ENCODE results near the gene POLA2.
"Not testable (repeated sequence)": the region's sequence is repeated elsewhere in the genome, so short reads cannot be mapped to it uniquely, and the experiment has no call there.

The POLA2 gene

DNA sequence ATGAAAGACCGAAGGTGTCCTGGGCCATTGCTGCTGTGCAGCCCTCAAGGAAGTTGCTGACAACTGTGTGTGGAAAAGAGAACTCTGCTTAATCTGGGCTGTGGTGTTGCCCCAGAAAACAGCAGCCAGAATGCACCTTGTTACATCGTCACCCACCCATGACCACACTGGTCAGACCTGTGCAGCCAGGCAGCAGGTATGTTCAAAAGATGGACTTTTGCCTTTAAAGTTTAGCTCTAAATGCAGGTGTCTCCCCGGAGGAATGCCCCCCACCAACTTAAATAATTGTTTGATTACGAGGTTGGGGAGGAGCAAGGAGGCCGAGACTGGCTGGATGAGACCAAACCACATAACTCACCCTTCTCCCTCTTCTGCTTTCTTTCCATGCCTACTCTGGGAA is 15.3 kb upstream of the POLA2 start:
- Histone ChIP-seq H3K4me3 (ENCODE audit: low read depth, low read length) (no peak overlapping the region), H3K4me1 (ENCODE audit: control insufficient read depth, insufficient read depth, low read length) (peaks cover 9% of the 10 kb centered on the region), H3K27me3 (ENCODE audit: control insufficient read depth, insufficient read depth, low read length) (no peaks in the 10 kb centered on the region), H3K36me3 (ENCODE audit: control insufficient read depth, insufficient read depth, low read length) (no peaks in the 10 kb centered on the region), H3K9ac (ENCODE audit: low read depth, low read length) (no peak overlapping the region), H3K9me3 (ENCODE audit: control insufficient read depth, insufficient read depth, low read length) (no peaks in the 10 kb centered on the region)

- not testable (repeated sequence) for H3K36me3 ChIP-seq (ENCODE audit: control insufficient read depth, insufficient read depth, low read length); H3K4me1 ChIP-seq (ENCODE audit: control insufficient read depth, insufficient read depth, low read length); H3K9ac ChIP-seq (ENCODE audit: low read depth, low read length); H3K4me3 ChIP-seq (ENCODE audit: low read depth, low read length); H3K27me3 ChIP-seq (ENCODE audit: control insufficient read depth, insufficient read depth, low read length); H3K9me3 ChIP-seq (ENCODE audit: control insufficient read depth, insufficient read depth, low read length)
These were observed 13.5 kb upstream of the POLA2 start for GRCh38 chr11:65248184-65248710.

DNA sequence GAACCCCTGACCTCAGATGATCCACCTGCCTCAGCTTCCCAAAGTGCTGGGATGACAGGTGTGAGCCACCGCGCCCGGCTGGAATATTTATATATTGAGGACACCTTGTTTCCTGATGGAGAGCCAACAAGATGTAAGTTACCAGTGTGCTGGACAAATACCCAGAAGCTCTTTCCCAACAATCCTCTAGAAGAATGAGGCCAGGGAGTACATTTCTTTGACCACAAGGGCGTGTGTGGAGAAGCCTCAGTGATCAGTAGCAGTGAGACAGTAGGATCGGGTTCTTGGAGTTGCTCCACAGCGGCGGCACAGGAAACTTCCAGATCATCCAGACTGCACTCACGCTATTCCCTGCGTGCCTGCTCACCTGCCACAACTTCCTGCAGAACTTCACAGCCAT is 10.3 kb upstream of the POLA2 start:
- Histone ChIP-seq H3K9ac (ENCODE audit: low read depth, low read length) (no peak overlapping the region), H3K27me3 (ENCODE audit: control insufficient read depth, insufficient read depth, low read length) (no peaks in the 10 kb centered on the region), H3K9me3 (ENCODE audit: control insufficient read depth, insufficient read depth, low read length) (no peaks in the 10 kb centered on the region), H3K4me1 (ENCODE audit: control insufficient read depth, insufficient read depth, low read length) (no peaks in the 10 kb centered on the region), H3K4me3 (ENCODE audit: low read depth, low read length) (no peak overlapping the region), H3K36me3 (ENCODE audit: control insufficient read depth, insufficient read depth, low read length) (no peaks in the 10 kb centered on the region)

GRCh38 chr11:65254724-65255123 is 7.0 kb upstream of the POLA2 start:
- Histone ChIP-seq H3K27me3 (ENCODE audit: control insufficient read depth, insufficient read depth, low read length) (peaks cover 2% of the 10 kb centered on the region), H3K36me3 (ENCODE audit: control insufficient read depth, insufficient read depth, low read length) (no peaks in the 10 kb centered on the region), H3K4me3 (ENCODE audit: low read depth, low read length) (no peak overlapping the region), H3K9ac (ENCODE audit: low read depth, low read length) (no peak overlapping the region), H3K9me3 (ENCODE audit: control insufficient read depth, insufficient read depth, low read length) (no peaks in the 10 kb centered on the region), H3K4me1 (ENCODE audit: control insufficient read depth, insufficient read depth, low read length) (no peaks in the 10 kb centered on the region)

- H3K9me3 ChIP-seq (ENCODE audit: control insufficient read depth, insufficient read depth, low read length), result no peaks in the 10 kb centered on the region
- peaks cover 2% of the 10 kb centered on the region for H3K27me3 ChIP-seq (ENCODE audit: control insufficient read depth, insufficient read depth, low read length)
- H3K4me3 ChIP-seq (ENCODE audit: low read depth, low read length), result no peak overlapping the region
- no peaks in the 10 kb centered on the region for H3K36me3 ChIP-seq (ENCODE audit: control insufficient read depth, insufficient read depth, low read length)
- peaks cover 4% of the 10 kb centered on the region for H3K4me1 ChIP-seq (ENCODE audit: control insufficient read depth, insufficient read depth, low read length)
- no peak overlapping the region for H3K9ac ChIP-seq (ENCODE audit: low read depth, low read length)
These were observed 2.8 kb upstream of the POLA2 start for GRCh38 chr11:65258988-65259387.

- Histone ChIP-seq H3K36me3 (ENCODE audit: control insufficient read depth, insufficient read depth, low read length) (no peaks in the 10 kb centered on the region), H3K9ac (ENCODE audit: low read depth, low read length) (no peak overlapping the region), H3K4me3 (ENCODE audit: low read depth, low read length) (no peak overlapping the region), H3K9me3 (ENCODE audit: control insufficient read depth, insufficient read depth, low read length) (no peaks in the 10 kb centered on the region), H3K27me3 (ENCODE audit: control insufficient read depth, insufficient read depth, low read length) (peaks cover 2% of the 10 kb centered on the region), H3K4me1 (ENCODE audit: control insufficient read depth, insufficient read depth, low read length) (peaks cover 4% of the 10 kb centered on the region)
These were observed 1.5 kb upstream of the POLA2 start for GRCh38 chr11:65260302-65260701.

- Histone ChIP-seq H3K9ac (ENCODE audit: low read depth, low read length) (peak overlapping the region; percentile 55), H3K9me3 (ENCODE audit: control insufficient read depth, insufficient read depth, low read length) (no peaks in the 10 kb centered on the region), H3K36me3 (ENCODE audit: control insufficient read depth, insufficient read depth, low read length) (no peaks in the 10 kb centered on the region), H3K27me3 (ENCODE audit: control insufficient read depth, insufficient read depth, low read length) (peaks cover 2% of the 10 kb centered on the region), H3K4me3 (ENCODE audit: low read depth, low read length) (peak overlapping the region; percentile 85), H3K4me1 (ENCODE audit: control insufficient read depth, insufficient read depth, low read length) (peaks cover 4% of the 10 kb centered on the region)
These were observed 789 bp upstream of the POLA2 start for GRCh38 chr11:65260756-65261590.

DNA sequence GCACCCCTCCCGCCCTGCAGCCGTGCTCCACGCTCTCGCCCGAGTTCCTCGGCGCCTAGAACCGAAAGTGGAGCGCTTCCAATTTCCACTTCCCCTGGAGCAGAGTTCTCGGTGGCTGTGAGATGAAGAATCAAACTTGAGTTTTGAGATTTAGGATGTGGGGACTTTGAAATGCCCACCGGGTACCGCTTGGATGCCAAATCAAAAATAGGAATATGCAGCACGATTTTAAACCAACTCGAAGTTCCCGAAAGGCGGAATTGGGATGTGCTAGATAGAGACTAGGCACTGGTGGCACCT is 569 bp downstream of the POLA2 start:
- peaks cover 2% of the 10 kb centered on the region for H3K27me3 ChIP-seq (ENCODE audit: control insufficient read depth, insufficient read depth, low read length)

GRCh38 chr11:65262776-65263175 is 1.0 kb downstream of the POLA2 start:
- Histone ChIP-seq H3K9me3 (ENCODE audit: control insufficient read depth, insufficient read depth, low read length) (no peaks in the 10 kb centered on the region), H3K4me1 (ENCODE audit: control insufficient read depth, insufficient read depth, low read length) (peaks cover 4% of the 10 kb centered on the region), H3K4me3 (ENCODE audit: low read depth, low read length) (peak overlapping the region; percentile 85), H3K27me3 (ENCODE audit: control insufficient read depth, insufficient read depth, low read length) (peaks cover 2% of the 10 kb centered on the region), H3K36me3 (ENCODE audit: control insufficient read depth, insufficient read depth, low read length) (peaks cover 6% of the 10 kb centered on the region), H3K9ac (ENCODE audit: low read depth, low read length) (peak overlapping the region; percentile 89)

More for the DNA sequence above, 569 bp downstream of the POLA2 start:
- Histone ChIP-seq H3K9ac (ENCODE audit: low read depth, low read length) (peak overlapping the region; percentile 89), H3K4me1 (ENCODE audit: control insufficient read depth, insufficient read depth, low read length) (peaks cover 4% of the 10 kb centered on the region), H3K4me3 (ENCODE audit: low read depth, low read length) (peak overlapping the region; percentile 85), H3K36me3 (ENCODE audit: control insufficient read depth, insufficient read depth, low read length) (peaks cover 5% of the 10 kb centered on the region), H3K9me3 (ENCODE audit: control insufficient read depth, insufficient read depth, low read length) (no peaks in the 10 kb centered on the region)

GRCh38 chr11:65264747-65265146 is 3.0 kb downstream of the POLA2 start:
- not testable (repeated sequence) for H3K4me3 ChIP-seq (ENCODE audit: low read depth, low read length); H3K9me3 ChIP-seq (ENCODE audit: control insufficient read depth, insufficient read depth, low read length); H3K36me3 ChIP-seq (ENCODE audit: control insufficient read depth, insufficient read depth, low read length); H3K27me3 ChIP-seq (ENCODE audit: control insufficient read depth, insufficient read depth, low read length); H3K9ac ChIP-seq (ENCODE audit: low read depth, low read length); H3K4me1 ChIP-seq (ENCODE audit: control insufficient read depth, insufficient read depth, low read length)

DNA sequence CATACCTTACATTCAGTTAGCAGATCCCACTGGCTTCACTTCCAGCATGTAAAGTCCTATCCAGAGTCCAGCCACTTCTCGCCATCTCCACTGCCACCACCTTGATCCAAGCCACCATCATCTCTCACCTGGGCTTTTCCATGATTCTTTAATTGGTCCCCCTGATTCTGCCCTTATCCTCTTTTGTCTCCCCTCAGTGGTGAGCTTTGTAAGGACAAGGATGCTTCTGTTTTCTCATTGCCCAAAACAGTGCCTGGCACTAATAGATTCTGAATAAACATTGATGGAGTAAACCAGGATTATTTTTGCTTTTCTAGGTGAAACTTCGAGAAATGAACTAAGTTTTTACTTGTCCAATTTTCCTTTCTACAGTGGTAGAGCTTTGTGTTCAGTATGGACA is 4.4 kb downstream of the POLA2 start:
- Histone ChIP-seq H3K36me3 (ENCODE audit: control insufficient read depth, insufficient read depth, low read length) (peaks cover 21% of the 10 kb centered on the region), H3K27me3 (ENCODE audit: control insufficient read depth, insufficient read depth, low read length) (no peaks in the 10 kb centered on the region), H3K9ac (ENCODE audit: low read depth, low read length) (no peak overlapping the region), H3K4me1 (ENCODE audit: control insufficient read depth, insufficient read depth, low read length) (peaks cover 4% of the 10 kb centered on the region), H3K9me3 (ENCODE audit: control insufficient read depth, insufficient read depth, low read length) (no peaks in the 10 kb centered on the region), H3K4me3 (ENCODE audit: low read depth, low read length) (no peak overlapping the region)

Measured in iPS-15b (cell line).